ENCODE measurements around the gene CENPS.
"Not testable (repeated sequence)": the region's sequence is repeated elsewhere in the genome, so short reads cannot be mapped to it uniquely, and the experiment has no call there.

CENPS gene

DNA sequence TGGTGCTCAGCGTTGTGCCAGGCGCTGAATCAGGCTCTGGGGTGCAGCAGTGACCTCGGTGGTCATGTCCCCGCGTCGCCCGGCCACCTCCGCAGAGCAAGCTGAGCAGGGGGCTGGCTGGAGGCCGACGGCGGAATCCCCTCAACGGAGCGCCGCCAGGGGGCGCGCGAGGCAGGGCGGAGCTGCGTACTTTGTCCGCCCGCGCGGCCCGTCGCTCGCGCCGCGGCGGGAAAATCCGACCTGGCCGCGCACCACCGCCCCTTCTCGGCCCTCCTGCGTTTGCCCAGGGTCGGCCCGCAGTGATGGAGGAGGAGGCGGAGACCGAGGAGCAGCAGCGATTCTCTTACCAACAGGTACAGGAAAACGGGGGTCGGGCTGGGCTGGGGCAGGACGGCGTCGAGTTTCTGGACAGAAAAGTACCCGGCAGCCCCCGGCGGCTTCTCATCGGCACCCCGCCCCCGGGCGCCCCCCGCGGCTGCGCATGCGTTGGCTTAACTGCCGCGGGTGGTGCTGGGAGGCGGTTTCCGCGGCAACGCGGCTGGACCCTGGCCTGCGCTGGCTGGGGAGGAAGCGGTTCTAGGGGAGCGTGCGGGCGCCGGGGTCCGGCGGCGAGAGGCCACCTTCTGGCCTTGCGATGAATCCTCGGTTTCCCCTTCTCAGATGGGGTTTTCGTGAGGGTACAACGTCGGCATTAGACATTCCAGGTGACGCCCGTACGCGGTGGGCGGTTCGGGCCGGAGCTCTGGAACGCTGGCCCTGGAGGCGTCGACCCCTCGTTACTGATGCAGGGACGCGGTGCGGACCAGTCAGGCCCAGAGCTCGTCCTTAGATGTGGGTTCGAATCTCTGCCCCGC lies at the start of gene CENPS:
TSS of gene CENPS (plus strand) at position 218 of the 854 bp plus-strand sequence. CDS start at position 303, 85 bp downstream.
- peak; percentile 86 to 93 (median 89) for DNase-seq

- DNase-seq: no peak
Measured at GRCh38 chr1:10380594-10381275, 49.5 kb upstream of the CENPS start.

DNA sequence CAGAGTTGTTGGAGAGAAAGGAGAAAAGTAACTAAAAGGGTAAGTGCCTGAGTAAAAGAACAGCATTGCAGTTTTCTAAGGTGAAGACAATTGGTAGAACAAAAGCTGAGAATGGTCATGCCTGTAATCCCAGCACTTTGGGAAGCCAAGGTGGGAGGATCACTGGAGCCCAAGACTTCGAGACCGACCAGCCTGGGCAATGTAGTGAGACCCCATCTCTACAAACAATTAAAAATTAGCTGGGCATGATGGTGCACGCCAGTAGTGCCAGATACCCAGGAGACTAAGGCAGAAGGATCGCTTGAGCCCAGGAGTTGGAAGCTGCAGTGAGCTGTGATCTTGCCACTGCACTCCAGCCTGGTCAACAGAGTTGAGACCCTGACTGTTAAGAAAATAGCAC lies 46.6 kb upstream of the CENPS start:
- no peak for DNase-seq

DNA sequence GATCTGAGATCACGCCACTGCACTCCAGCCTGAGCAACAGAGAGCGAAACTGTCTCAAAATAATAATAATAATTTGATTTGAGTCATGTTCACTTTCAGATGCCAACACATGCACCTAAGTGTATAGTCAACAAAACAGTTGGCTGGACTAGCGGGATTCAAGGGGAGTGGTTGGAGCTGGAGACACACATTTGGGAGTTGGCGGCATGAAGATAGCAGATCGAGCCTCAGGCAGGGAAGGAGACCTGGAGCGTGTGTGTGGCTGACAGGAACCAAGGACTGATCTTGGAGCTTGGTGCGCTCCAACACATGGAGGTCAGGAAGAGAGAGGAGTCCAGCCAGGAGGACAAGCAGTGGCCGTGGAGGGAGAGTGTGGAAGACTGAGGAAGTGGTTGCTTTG lies 46.0 kb upstream of the CENPS start:
- no peak for DNase-seq

DNA sequence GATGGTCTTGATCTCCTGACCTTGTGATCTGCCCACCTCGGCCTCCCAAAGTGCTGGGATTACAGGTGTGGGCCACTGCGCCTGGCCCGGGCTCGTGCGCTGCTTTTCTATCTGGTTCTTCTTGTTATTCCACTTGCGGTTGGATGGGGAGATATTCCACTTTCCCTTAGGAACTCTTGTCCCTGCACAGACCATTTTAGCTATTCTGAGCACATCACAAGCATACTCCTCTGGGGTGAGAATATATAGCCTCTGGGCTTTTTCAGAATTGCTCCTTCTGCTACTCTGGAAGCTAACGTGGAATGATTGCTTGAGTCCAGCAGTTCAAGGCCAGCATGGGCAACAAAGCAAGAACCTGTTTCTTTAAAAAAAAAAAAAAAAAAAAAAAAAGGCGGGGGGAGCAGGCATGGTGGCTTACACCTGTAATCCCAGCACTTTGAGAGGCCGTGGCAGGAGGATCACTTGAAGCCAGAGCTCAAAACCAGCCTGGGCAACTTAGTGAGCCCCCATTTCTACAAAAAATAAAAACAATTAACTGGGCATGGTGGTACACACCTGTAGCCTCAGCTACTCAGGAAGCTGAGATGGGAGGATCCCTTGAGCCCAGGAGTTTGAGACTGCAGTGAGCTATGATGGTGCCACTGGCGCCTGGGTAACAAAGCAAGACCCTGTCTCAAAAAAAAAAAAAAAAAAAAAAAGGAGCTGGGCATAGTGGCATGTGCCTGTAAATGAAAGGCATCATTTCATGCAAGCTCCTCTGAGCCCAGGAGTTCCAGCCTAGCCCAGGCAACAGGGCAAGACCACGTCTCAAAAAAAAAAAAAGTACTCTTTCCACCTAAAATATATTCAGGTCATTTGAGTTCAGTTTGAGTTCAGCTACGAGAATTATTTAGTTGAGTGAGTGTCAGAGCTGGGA lies 43.2 kb upstream of the CENPS start:
- no peak for DNase-seq

DNA sequence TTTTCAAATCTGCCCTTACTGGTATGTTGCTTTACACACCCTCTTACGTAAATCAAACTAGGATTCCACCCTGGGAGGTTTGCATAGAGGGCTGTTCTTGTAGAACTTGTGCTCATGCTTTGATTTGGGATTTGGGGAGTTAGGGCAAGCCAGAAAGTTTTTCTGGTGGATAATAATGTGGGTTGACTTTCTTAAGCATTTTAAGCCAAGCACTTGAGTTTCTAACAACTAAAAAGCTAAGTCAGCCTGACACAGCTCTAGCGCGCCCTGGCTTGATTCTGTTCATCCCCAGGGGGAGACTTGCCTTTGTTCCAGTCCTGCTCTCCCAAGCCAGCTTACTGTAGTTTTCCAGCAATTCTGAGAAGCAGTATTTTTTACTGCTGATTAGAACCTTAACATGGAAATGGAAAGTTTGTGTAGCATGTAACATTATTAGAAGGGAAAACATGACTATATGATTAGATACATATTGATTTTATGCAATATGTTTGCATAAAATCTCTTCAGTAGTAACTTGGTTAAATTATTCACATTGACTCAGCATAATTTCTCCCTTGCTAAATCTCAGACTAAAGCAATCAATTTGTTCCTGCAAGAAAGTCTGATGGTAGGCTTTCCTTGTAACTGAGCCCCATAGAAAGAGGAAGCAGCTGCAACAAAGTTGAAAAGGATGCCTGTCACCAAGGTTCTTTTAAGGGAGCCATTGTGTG lies 42.4 kb upstream of the CENPS start:
- no peak for DNase-seq

GRCh38 chr1:10388387-10388715 lies 41.9 kb upstream of the CENPS start:
- DNase-seq: no peak

- no peak for DNase-seq
Measured at GRCh38 chr1:10389271-10389973, 40.8 kb upstream of the CENPS start.

DNA sequence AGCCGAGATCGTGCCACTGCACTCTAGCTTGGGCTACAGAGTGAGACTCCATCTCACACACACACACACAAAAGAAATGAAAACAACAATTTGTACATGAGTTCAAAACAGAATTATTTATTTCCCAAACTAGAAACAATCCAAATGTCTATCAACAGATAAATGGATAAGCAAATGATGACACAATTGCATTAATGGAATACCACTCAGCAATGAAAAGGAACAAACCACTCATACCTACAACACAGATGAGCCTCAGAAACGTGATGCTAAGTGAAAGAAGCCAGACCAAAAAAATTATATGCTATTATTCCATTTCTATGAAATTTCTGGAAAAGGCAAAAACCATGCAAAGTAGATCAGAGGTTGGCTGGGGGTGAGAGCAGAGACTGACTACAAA lies 33.4 kb upstream of the CENPS start:
- no peak for DNase-seq

DNA sequence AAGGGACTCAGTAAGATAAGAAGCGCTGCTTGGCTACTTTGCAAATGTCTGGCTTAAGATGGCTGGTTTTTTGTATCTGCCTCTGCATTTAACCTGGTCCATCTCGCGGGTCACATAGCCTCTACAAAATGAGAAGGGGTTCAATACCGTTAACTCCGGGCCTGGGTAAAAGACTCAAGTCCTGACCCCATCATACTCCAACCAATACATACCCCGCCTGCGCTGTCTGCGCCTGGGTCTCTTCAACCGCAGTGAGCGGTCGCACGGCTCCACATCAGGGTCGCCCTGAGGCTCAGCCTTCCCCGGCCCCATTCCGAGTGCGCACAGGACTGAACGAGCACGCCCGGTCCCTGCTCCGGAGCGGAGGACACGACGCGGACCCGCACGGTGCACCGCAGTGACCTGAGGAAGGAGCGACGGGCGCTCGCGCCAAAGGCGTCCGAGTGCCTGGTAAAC lies 31.9 kb upstream of the CENPS start:
- no peak for DNase-seq

DNA sequence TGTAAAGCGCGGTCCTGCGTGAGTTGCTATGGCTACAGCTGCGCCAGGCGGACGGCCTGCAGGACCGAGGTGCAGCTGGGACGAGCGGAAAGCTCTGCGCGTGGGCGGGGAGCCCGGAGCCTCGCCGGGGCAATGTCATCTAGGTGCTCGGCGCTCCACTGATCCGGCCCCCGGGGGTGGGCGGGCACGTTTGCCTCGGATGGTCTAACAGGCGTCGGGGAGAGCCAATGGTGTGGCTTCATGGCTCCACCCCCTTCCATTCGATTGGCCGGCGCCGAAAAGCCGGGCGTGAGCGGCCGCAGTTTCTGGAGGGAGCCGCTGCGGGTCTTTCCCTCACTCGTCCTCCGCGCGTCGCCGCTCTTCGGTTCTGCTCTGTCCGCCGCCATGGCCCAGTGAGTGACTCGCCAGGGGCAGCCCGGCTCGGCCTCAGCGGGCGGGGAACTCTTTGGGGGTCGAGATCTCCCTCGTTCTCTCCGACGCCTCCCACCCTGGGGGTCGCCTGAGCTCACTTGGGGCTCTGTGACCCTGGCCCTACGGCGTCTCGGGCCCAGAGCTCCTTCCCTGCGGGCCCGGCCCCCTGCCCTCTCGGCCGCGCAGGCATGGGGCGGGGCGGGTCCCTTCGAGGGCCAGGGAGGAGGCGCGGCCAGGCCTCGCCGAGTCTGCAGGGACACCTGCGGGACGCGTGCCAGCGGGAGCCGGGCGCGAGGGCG lies 31.3 kb upstream of the CENPS start, which contains the start of gene PGD:
TSS of gene PGD (plus strand) at position 331 of the 710 bp plus-strand sequence. CDS start at position 385, 54 bp downstream.
- peak; percentile 86 to 96 (median 93) for DNase-seq

DNA sequence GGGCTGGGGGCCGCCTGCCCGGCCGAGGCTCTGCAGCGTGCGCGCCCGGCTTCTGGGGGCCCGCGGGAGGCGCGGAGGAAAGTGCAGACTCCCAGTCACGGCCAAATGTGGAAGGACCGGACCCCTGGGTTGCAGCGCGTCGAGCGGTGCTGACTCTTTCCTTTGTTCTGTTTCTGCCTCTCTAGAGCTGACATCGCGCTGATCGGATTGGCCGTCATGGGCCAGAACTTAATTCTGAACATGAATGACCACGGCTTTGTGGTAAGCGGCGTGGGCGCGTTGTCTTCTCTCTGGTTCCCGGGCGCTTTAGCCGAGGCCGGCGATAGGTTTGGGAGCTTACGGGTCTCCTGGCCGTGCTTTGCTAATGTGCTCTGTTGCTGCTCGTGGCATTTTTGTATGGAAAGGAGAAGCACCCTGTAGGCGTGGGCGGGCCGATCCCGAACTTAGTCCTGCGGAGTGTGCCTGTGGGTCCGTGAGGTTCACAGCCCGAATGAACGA lies 30.7 kb upstream of the CENPS start:
- DNase-seq: no peak

GRCh38 chr1:10400013-10400412 lies 30.2 kb upstream of the CENPS start:
- DNase-seq: no peak

DNA sequence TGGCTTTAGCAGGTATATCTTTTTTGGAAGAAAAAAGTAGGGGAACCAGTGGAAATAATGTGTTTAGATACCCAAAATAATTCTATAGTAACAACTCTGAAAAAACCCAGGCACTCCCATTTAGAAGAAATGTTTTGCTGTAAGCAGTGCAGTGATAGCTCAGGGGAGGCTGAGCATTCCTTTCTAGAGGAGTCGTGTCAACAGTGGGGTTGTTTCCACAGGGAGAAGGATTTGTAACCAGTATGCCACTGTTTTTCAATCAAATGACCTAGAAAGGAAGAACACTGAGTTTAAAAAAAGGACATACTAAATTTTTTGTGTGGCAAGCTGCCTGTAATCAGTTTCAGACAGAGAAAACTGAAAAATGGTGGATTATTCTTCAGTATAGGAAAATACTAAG lies 29.0 kb upstream of the CENPS start:
- no peak for DNase-seq

GRCh38 chr1:10402729-10403274 lies 27.4 kb upstream of the CENPS start:
- DNase-seq: no peak

DNA sequence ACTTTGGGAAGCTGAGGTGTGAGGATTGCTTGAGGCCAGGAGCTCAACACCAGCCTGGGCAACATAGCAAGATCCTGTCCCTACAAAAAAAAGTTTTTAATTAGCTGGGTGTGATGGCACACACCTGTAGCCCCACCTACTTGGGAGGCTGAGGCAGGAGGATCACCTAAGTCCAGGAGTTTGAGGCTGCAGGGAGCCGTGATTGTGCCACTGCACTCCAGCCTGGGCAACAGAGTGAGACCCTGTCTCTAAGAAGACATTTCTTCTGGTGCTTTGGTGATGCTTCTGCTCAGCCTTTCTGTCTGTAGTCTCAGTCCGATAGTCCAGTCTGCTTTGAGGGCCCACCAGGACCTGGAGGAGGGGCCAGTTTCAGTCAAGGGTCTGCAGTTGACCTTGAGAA lies 23.0 kb upstream of the CENPS start:
- no peak for DNase-seq

GRCh38 chr1:10415211-10415930 lies 14.9 kb upstream of the CENPS start:
- DNase-seq: no peak

DNA sequence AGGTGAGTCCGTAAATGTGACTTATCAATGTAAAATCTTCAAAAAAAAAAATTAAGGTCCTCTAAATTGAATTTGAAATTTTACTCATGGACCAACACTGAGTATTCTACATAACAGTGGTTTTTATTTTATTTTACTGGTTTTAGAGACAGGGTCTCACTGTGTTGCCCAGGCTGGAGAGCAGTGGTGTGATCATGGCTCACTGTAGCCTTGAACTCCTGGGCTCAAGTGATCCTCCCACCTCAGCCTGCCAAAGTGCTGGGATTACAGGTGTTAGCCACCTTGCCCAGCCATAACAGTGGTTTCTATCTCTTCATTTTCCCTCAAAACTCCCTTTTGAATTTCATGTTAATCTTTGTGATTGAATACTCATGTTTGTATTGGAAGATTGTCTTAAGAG lies 14.3 kb upstream of the CENPS start:
- not testable (repeated sequence) for DNase-seq

DNA sequence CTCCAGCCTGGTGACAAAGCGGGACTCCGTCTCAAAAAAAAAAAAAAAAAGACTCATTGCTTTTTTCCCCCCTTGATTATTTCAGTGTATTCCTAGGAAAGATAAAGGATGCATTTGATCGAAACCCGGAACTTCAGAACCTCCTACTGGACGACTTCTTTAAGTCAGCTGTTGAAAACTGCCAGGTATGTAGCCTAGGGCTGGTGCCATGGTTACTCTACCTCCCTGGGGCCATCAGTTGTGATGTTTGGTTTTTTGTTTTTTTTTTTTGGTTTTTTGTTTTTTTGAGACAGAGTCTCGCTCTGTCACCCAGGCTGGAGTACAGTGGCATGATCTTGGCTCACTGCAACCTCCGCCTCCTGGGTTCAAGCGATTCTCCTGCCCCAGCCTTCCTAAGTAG lies 11.5 kb upstream of the CENPS start:
- DNase-seq: not testable (repeated sequence)

DNA sequence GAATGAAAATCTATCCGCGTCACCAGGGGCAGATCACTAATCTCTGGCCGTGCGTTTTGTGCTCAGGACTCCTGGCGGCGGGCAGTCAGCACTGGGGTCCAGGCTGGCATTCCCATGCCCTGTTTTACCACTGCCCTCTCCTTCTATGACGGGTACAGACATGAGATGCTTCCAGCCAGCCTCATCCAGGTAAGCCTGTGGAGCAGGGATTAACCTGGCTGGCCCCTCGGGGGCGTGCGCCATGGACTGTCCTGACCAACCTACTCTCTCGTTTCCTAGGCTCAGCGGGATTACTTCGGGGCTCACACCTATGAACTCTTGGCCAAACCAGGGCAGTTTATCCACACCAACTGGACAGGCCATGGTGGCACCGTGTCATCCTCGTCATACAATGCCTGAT lies 10.9 kb upstream of the CENPS start:
- no peak for DNase-seq

Measured in activated naive CD4-positive, alpha-beta T cell (primary cell).